ENCODE data around the gene CTNNA2. TPM values are rescaled to one million over a fixed set of nuclear protein-coding genes. Genes with fewer than 3 reads are reported as not detected.

CTNNA2 gene
- polyA plus RNA-seq, 2 of the 4 experiments (the other 2 are of a cell fraction), result 0.50 to 0.94 TPM

GRCh38 chr2:79947751-79948150 is 434.9 kb downstream of the CTNNA2 start:
- Histone ChIP-seq H3K27ac (no peak overlapping the region), H3K4me3 (no peak overlapping the region), H3K4me2 (no peak overlapping the region), H3K4me1 (no peaks in the 10 kb centered on the region), H3K9me3 (no peaks in the 10 kb centered on the region; the same call in 2 of the 3 replicates)
- POLR2A ChIA-PET, result no interaction called here
- CTCF ChIA-PET, result no interaction called here
- no peak for ATAC-seq
- FAIRE-seq, result no peak
- 16% methylated on average over 2 of the region's 2 CpGs for WGBS (ENCODE audit: missing lambda C conversion rate)
- no peak for TF ChIP-seq PBX3 (IDR thresholded peaks at IDR 0.05)
- TF ChIP-seq TFCP2L1 (CRISPR knock-in tag; IDR thresholded peaks at IDR 0.05), result no peak
- TF ChIP-seq EHF (CRISPR knock-in tag; IDR thresholded peaks at IDR 0.05), result no peak
- TF ChIP-seq FOSB (CRISPR knock-in tag; IDR thresholded peaks at IDR 0.05), result no peak
- TF ChIP-seq CEBPB (IDR thresholded peaks at IDR 0.05), result no peak
- TF ChIP-seq CHD2 (IDR thresholded peaks at IDR 0.05; ENCODE audit: low read length, partially characterized antibody), result no peak
- no peak for TF ChIP-seq E2F6 (IDR thresholded peaks at IDR 0.05; ENCODE audit: borderline replicate concordance, low read depth)
- no peak for TF ChIP-seq RAD21 (conservative IDR thresholded peaks at IDR 0.05 in 1 of 2, IDR thresholded peaks at IDR 0.05 in 1 of 2)
- no peak for TF ChIP-seq HEYL (CRISPR knock-in tag; IDR thresholded peaks at IDR 0.05)
- TF ChIP-seq CHD4 (IDR thresholded peaks at IDR 0.05; ENCODE audit: borderline replicate concordance), result no peak
- no peak for DNase-seq (ENCODE audit: low read depth in 1 of 2, low spot score in 1 of 2)

GRCh38 chr2:79950526-79950925 is 437.7 kb downstream of the CTNNA2 start:
- H3K9me3 ChIP-seq, result no peaks in the 10 kb centered on the region; the same call in 2 of the 3 replicates
- TF ChIP-seq HEYL (CRISPR knock-in tag; IDR thresholded peaks at IDR 0.05) (no peak), USF2 (IDR thresholded peaks at IDR 0.05) (no peak)
- WGBS (ENCODE audit: missing lambda C conversion rate), result 24% methylated on average over 3 of the region's 3 CpGs
- ATAC-seq (no peak), DNase-seq (ENCODE audit: low read depth in 1 of 2, low spot score in 1 of 2) (no peak), FAIRE-seq (no peak)
- CTCF ChIA-PET, result no interaction called here
- H3K4me3 ChIP-seq, result no peak overlapping the region
- no peaks in the 10 kb centered on the region for H3K4me1 ChIP-seq
- no peak overlapping the region for H3K4me2 ChIP-seq
- POLR2A ChIA-PET, result no interaction called here
- H3K27ac ChIP-seq, result no peak overlapping the region

GRCh38 chr2:79952616-79953015 is 439.8 kb downstream of the CTNNA2 start:
- CTCF ChIA-PET, result no interaction called here
- no peak for FAIRE-seq
- WGBS (ENCODE audit: missing lambda C conversion rate), result 45% methylated on average over 3 of the region's 3 CpGs

More at GRCh38 chr2:79952616-79953015, 439.8 kb downstream of the CTNNA2 start:
- H3K4me2 ChIP-seq, result no peak overlapping the region
- TF ChIP-seq EHMT2 (IDR thresholded peaks at IDR 0.05; ENCODE audit: low read depth) (no peak), HOXA7 (CRISPR knock-in tag; IDR thresholded peaks at IDR 0.05) (no peak), MAFK (IDR thresholded peaks at IDR 0.05; ENCODE audit: partially characterized antibody) (no peak), MYC (IDR thresholded peaks at IDR 0.05; ENCODE audit: borderline replicate concordance, low read length) (no peak), ELK1 (IDR thresholded peaks at IDR 0.05; ENCODE audit: low read depth, low read length) (no peak), POLR2A (IDR thresholded peaks at IDR 0.05; ENCODE audit: low read length) (no peak), MAZ (IDR thresholded peaks at IDR 0.05; ENCODE audit: borderline replicate concordance, low read depth, low read length) (no peak), HEYL (CRISPR knock-in tag; IDR thresholded peaks at IDR 0.05) (no peak), BHLHE40 (IDR thresholded peaks at IDR 0.05; ENCODE audit: low read depth, low read length) (no peak), RNF2 (IDR thresholded peaks at IDR 0.05; ENCODE audit: borderline replicate concordance, low read depth) (no peak), SREBF2 (IDR thresholded peaks at IDR 0.05) (no peak), ZSCAN20 (CRISPR knock-in tag; IDR thresholded peaks at IDR 0.05) (no peak), JUN (IDR thresholded peaks at IDR 0.05) (no peak), CHD4 (IDR thresholded peaks at IDR 0.05; ENCODE audit: borderline replicate concordance) (no peak), BCL3 (IDR thresholded peaks at IDR 0.05) (no peak)
- no peak overlapping the region for H3K27ac ChIP-seq
- H3K4me3 ChIP-seq, result no peak overlapping the region
- no peaks in the 10 kb centered on the region; the same call in 2 of the 3 replicates for H3K9me3 ChIP-seq
- ATAC-seq (no peak), DNase-seq (ENCODE audit: low read depth in 1 of 2, low spot score in 1 of 2) (no peak)
- POLR2A ChIA-PET, result no interaction called here
- no peaks in the 10 kb centered on the region for H3K4me1 ChIP-seq

Measured in A549 (cell line).